ENCODE measurements around the gene GSX1.

Gene GSX1

DNA sequence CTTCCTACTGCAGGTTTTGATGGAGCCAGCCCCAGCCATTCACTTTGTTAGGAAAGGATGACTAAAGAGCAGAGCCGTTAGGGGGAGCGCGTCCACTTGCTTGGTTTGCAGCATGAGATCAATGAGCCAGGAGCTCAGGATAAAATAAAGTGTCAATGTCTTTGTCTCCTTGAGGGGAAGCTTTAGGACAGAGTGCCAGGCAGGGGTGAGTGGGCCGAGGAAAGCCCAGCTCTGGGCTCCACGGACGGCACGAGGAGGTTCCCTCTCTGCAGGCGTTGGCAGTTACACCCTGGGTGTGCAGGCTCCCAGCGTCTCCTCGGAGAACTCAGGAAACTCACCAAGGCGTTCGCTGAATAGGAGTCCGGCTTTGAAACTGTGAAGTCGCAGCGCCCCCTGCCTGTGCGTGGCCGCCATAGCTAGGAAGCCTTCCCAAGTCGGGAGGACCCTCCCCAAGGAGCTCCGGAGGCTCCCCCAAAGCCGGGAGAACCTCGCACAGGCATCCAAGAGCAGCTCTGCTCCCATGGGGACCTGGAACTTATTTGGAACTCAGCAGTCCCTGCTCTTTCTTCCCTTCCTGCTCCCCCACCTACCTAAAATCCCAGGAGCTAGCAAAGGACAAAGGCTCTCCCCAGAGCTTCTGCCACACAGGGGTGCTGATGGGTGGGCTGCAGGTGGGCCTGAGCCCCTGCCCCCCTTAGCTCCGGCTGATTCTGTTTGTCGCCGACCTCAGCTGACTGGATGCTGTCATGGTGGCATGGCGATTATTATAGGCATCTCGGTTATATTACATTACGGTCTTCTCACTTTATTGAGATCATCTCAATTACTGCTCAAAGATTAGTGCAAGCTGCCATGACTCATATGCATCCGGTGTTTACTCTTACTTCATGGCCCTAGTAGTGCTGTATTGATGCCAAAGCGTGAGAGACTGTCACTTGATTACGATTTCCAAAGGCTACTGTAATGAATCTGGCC is 34.4 kb downstream of the GSX1 start:
- H3K4me3 ChIP-seq (ENCODE audit: low read depth, low read length) = peak overlapping the region; percentile 36
- DNase-seq (ENCODE audit: low read depth) = peak; percentile 38

DNA sequence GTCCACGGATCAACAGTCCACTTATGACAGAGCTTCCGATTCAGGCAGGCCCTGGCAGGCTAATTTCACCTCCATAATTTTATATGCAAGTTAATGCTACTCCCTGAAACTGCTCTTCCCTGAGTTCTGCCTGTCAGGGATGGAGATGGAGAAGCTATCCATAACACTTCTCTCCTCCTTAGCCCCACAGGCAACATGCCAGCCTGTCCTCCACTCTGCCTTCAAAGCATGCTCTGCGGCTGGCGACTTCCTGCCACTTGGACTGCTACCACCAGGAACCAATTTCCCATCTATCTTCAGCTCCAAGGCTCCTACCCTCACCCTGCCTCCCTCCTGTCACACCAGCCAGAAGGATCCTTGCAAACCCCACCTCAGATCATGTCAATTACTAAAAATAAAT is 35.4 kb downstream of the GSX1 start:
- H3K4me3 ChIP-seq (ENCODE audit: low read depth, low read length) = no peak overlapping the region
- DNase-seq (ENCODE audit: low read depth) = no peak

DNA sequence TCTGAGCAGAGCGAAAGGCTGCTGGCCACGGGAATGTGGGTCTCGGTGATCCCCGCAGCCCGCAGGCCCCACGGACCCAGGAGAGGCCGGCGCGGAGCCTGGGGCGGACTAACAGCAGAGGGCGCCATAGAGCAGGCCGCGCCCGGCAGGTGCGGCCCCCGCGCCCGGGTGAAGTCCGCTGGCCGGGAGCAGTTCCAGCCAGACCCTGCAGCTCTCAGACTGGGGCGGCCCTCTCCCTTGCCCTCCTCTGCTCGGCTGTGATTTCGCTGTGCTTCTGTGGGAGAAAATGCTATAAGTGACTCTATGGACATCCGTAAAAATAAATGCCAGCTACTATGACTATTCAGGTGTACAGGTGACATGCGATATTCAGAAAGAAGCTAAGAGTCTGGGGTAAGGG is 37.7 kb downstream of the GSX1 start:
- peak overlapping the region; percentile 26 for H3K4me3 ChIP-seq (ENCODE audit: low read depth, low read length)
- DNase-seq (ENCODE audit: low read depth) = no peak

DNA sequence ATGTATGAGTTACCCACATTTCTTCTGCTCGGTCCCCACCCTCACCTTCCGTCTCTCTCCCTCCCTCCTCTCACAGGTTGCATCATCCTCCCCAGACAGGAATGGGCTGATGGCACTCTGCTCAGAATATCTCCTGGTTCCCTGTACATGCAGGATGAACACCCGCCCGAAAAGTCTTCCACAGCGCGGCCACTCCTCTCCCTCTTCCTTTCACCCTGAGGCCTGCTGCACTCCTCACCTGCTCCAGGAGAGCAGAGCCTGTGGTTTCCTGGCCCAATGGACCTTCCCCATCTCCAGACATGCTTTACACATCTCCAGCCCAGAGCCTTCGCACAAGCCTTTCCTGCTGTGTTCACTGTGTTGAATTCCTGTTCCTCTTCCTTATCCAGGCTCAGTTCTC is 40.9 kb downstream of the GSX1 start:
- H3K4me3 ChIP-seq (ENCODE audit: low read depth, low read length) = no peak overlapping the region
- DNase-seq (ENCODE audit: low read depth) = no peak

DNA sequence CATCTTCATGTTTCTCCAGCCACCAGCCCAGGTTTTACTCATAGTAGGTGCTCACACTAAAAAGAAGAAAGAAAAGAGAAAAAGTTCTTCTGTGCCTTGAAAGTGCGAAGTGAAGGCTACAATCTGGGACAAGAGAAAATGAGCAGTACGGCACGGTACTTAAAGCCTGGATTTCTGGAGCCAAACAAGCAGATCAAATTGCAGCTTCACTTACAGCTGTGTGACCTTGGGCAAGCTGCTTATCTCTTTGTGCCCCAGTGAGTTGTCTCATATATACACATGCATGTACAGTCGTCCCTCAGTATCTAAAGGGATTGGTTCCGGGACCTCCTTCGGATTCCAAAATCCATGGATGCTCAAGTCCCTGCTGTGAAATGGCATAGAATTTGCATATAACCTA is 41.8 kb downstream of the GSX1 start:
- no peak for DNase-seq (ENCODE audit: low read depth)
- H3K4me3 ChIP-seq (ENCODE audit: low read depth, low read length) = no peak overlapping the region

DNA sequence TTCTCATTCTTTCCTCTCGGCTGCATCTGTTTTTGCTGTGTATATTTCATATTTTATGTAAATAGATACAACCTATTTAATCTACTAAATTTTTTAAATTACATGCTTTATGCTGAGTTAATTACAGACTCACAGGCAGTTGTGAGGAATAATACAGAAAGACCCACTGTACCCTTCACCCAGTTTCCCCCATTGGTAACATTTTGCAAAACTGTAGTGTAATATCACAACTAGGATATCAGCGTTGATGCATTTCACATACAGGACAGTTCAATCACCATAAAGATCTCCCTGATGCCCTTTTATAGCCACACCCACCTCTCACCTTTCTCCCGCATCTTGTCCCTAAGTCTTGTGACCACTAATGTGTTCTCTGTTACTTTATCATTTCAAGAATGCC is 43.5 kb downstream of the GSX1 start:
- H3K4me3 ChIP-seq (ENCODE audit: low read depth, low read length) = no peak overlapping the region
- DNase-seq (ENCODE audit: low read depth) = no peak

DNA sequence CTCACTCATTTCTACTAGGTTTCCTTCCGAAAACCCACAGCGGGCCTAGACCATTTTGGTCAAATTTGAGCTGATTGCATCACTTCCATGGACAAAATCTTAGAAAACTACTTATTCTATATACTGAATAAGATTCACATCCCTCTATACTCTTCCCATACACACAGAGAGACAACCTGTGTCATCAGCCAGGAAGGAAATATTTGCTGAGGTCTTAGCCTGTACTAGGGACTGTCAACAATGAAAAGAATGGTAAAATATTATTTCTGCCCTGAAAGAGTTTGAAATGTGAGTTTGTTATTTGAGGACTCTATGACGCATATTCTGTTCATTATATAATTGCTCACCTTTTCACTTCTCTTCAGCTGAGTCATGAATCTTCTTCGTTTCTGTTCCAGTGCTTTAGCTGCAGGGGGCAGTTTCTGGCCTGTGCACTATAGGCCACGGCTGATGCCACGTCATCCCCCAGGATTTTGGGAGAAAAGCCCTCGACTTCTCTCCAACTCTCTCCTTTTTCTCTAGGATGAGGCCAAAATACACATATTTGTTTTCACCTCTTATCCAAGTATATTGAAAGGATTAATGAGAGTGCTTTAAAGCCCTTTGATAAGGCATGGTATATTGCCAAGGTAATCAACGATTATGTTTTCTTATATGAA is 47.7 kb downstream of the GSX1 start:
- no peak overlapping the region for H3K4me3 ChIP-seq (ENCODE audit: low read depth, low read length)

DNA sequence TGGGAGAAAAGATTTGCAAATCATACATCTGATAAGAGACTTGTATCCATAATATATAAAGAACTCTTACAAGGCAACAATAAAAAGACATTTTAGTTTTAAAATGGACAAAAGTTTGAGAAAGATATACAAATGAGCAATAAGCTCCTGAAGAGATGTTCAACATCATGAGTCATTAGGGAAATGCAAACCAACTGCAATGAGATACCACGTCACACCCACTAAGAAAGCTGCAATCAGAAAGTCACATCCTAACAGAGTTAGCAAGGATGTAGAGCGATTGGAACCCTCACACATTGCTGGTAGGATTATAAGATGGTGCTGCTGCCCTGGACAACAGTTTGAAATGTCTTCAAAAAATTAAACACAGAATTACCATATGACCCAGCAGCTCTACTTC is 50.3 kb downstream of the GSX1 start:
- no peak overlapping the region for H3K4me3 ChIP-seq (ENCODE audit: low read depth, low read length)
- no peak for DNase-seq (ENCODE audit: low read depth)

More for the DNA sequence above, 47.7 kb downstream of the GSX1 start:
- no peak for DNase-seq (ENCODE audit: low read depth)
